NCI-H2196 treated with DMSO at 0.1 percent for 48 hours (cell line): Measurements from ENCODE around the gene ACTMAP.
"Not testable (repeated sequence)": the region's sequence is repeated elsewhere in the genome, so short reads cannot be mapped to it uniquely, and the experiment has no call there.

Experiments
- DNase-seq: peaks from one replicate; lab custom pipeline; 2025; ENCODE audit not compliant: unreplicated experiment; lab: John Stamatoyannopoulos, UW

Gene ACTMAP

GRCh38 chr19:40744554-40745401, 5.5 kb downstream of the ACTMAP start:
- DNase-seq, result no peak

- DNase-seq, result no peak
Observed at GRCh38 chr19:40743926-40744325, 6.4 kb downstream of the ACTMAP start.

GRCh38 chr19:40742886-40743285, 7.4 kb downstream of the ACTMAP start:
- no peak for DNase-seq

GRCh38 chr19:40742477-40742876, 7.8 kb downstream of the ACTMAP start:
- DNase-seq, result no peak

GRCh38 chr19:40741527-40742390, 8.5 kb downstream of the ACTMAP start:
- DNase-seq, result no peak

GRCh38 chr19:40740747-40741146, 9.5 kb downstream of the ACTMAP start:
- no peak for DNase-seq

GRCh38 chr19:40739871-40740703, 10.2 kb downstream of the ACTMAP start:
- DNase-seq, result no peak

- no peak for DNase-seq
Observed at GRCh38 chr19:40739030-40739839, 11.0 kb downstream of the ACTMAP start.

- DNase-seq, result no peak
Observed at GRCh38 chr19:40737102-40737644, 13.1 kb downstream of the ACTMAP start.

GRCh38 chr19:40736661-40737060, 13.6 kb downstream of the ACTMAP start:
- no peak for DNase-seq

- no peak for DNase-seq
Observed at GRCh38 chr19:40735013-40735771, 15.1 kb downstream of the ACTMAP start.

- no peak for DNase-seq
Observed at GRCh38 chr19:40733149-40733548, 17.1 kb downstream of the ACTMAP start.

- DNase-seq, result not testable (repeated sequence)
Observed at GRCh38 chr19:40732304-40732703, 18.0 kb downstream of the ACTMAP start.

- DNase-seq, result not testable (repeated sequence)
Observed at GRCh38 chr19:40730065-40730464, 20.2 kb downstream of the ACTMAP start.

- no peak for DNase-seq
Observed at GRCh38 chr19:40726279-40726678, 24.0 kb downstream of the ACTMAP start.

GRCh38 chr19:40724855-40725254, 25.4 kb downstream of the ACTMAP start:
- DNase-seq, result no peak

- no peak for DNase-seq
Observed at GRCh38 chr19:40724315-40724714, 26.0 kb downstream of the ACTMAP start.

GRCh38 chr19:40723661-40724254, 26.5 kb downstream of the ACTMAP start:
- DNase-seq, result no peak
